Ovary (tissue), 3 donors: Measurements from ENCODE around the gene TMEM100.

Experiments used
- CTCF ChIP-seq, 3 donors: fragments of 450-650 bp in 2 of 3; fragments of 200-600 bp in 1 of 3; IDR thresholded peaks; one replicate each; pipeline versions ENCODE4 v1.5.1 to v1.8.0; 2016 to 2022; ENCODE audit warnings: antibody characterized with exemption in 3 of 3, mild to moderate bottlenecking in 1 of 3
- POLR2A ChIP-seq: fragments of 450-650 bp; IDR thresholded peaks from one replicate; pipeline ENCODE4 v1.6.1; 2017; ENCODE audit warnings: antibody characterized with exemption, mild to moderate bottlenecking, moderate library complexity
- donor health status: DM: no; HTN: no; CAD: no.

DNA sequence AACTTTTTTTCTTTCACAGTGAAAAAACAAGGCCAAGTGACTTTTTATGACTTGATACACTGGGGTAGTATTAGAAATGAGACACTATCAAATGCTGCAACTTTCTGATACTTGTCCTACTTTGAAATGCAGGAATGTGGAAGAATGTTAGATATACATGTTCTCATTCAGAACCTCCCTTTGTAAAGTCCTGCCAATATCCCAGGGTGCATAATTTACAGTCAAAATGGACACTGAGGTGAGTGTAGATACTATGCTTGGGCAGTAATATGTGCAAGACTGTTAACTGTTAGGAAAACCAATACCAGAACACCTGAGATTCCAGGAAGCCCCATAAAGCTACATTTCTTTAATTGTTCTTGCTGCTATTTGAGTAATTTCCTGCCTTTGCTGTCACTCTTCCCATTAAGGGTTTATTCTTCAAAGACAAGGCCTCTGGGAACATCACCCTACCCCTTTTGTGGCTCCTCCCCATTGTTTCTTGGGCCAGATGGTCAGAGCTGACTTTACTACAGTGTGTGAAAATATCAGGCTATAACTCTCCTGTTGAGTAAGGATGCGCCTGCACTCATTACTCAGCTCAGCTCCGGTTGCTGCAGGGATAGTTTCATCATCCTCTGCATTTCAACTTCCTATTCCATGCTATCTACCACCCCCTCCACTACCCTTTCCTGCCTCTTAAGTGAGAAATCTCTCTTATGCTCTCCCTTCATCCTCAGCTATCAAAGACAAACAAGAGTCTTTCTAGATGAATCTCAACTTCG lies 48.7 kb downstream of the TMEM100 start:
- no peak for TF ChIP-seq CTCF (IDR thresholded peaks at IDR 0.05)
- no peak for TF ChIP-seq POLR2A
